Spleen (tissue), 7 donors: ENCODE results near the gene PDPR.

Source experiments
- CTCF ChIP-seq, 11 experiments: fragments of 200-600 bp in 7 of 11; fragments of 450-650 bp in 4 of 11; sonication (generic) in 4 of 11; IDR thresholded peaks in 8 of 11; conservative IDR thresholded peaks in 3 of 11; 1 replicate in 7 of 11; 2 replicates in 4 of 11; pipeline versions ENCODE4 v1.4.0 to v1.8.0; 2016 to 2021; ENCODE audit warnings: antibody characterized with exemption in 11 of 11, inconsistent platforms in 4 of 11, mild to moderate bottlenecking in 1 of 11
- POLR2A ChIP-seq, 3 donors: fragments of 450-650 bp; IDR thresholded peaks; one replicate each; pipeline ENCODE4 v1.5.1; 2017; ENCODE audit warnings: antibody characterized with exemption in 3 of 3, mild to moderate bottlenecking in 1 of 3
- donor health status: DM: no; HTN: no; CAD: no; lungs with moderate emphysema.
- donor health status: DM: no; HTN: no; CAD: no.
- donor health status: DM: no; HTN: no; CAD: no.

GRCh38 chr16:70151391-70151790 lies 37.3 kb downstream of the PDPR start:
- no peak for TF ChIP-seq CTCF (IDR thresholded peaks at IDR 0.05 in 8 of 11, conservative IDR thresholded peaks at IDR 0.05 in 3 of 11)
- no peak for TF ChIP-seq POLR2A (IDR thresholded peaks at IDR 0.05)
